GM13977 (cell line): ENCODE measurements around the gene USP12.

Experiments used
- DNase-seq: peaks from one replicate; pipeline ENCODE4 v3.0.0; 2012; ENCODE audit warnings: low spot score
- CTCF ChIP-seq: IDR thresholded peaks from 2 replicates; pipeline ENCODE4 v1.5.1; 2012; ENCODE audit warnings: mild to moderate bottlenecking, control low read depth; ENCODE audit not compliant: insufficient read depth; ENCODE audit errors: extremely low read depth, missing control alignments
- in situ Hi-C: fragments of 300-500 bp; cut with MboI; formaldehyde crosslinking; loops from one replicate; pipeline ENCODE4 v1.12.0; 2022; ENCODE audit warnings: low sequenced_read_pairs, low pct_unique_long_range_greater_than_20kb, mixed read lengths, inconsistent platforms; ENCODE audit not compliant: unreplicated experiment

The USP12 gene

GRCh38 chr13:27132538-27132937 is 39.1 kb downstream of the USP12 start:
- in situ Hi-C loops: no loop called here
- no peak for TF ChIP-seq CTCF
- no peak for DNase-seq

- in situ Hi-C loops: no loop called here
- TF ChIP-seq CTCF: no peak
- no peak for DNase-seq
Measured at GRCh38 chr13:27131906-27132305, 39.7 kb downstream of the USP12 start.

- DNase-seq: peak; percentile 73
- in situ Hi-C loops: no loop called here
- TF ChIP-seq CTCF: no peak
Measured at GRCh38 chr13:27130979-27131623, 40.5 kb downstream of the USP12 start.

GRCh38 chr13:27130223-27130978 is 41.2 kb downstream of the USP12 start:
- in situ Hi-C loops: no loop called here
- DNase-seq: no peak

GRCh38 chr13:27128825-27129627 is 42.6 kb downstream of the USP12 start:
- in situ Hi-C loops: no loop called here
- no peak for DNase-seq

More at GRCh38 chr13:27130223-27130978, 41.2 kb downstream of the USP12 start:
- no peak for TF ChIP-seq CTCF

GRCh38 chr13:27126859-27127258 is 44.8 kb downstream of the USP12 start:
- DNase-seq: no peak

More at GRCh38 chr13:27128825-27129627, 42.6 kb downstream of the USP12 start:
- TF ChIP-seq CTCF: no peak

More at GRCh38 chr13:27126859-27127258, 44.8 kb downstream of the USP12 start:
- in situ Hi-C loops: no loop called here
- no peak for TF ChIP-seq CTCF
